Peyer's patch (tissue), 4 donors: Measurements from ENCODE around the gene MICAL1. TPM values are rescaled to one million over a fixed set of nuclear protein-coding genes. Genes with fewer than 3 reads are reported as not detected.

ENCODE experiments used
- DNase-seq, 3 donors: peaks; one replicate each; pipeline ENCODE4 v3.0.0-alpha.2; 2017 to 2019
- H3K27ac ChIP-seq, 4 donors: fragments of 200-600 bp; sonication (generic); one replicate each; pipeline ENCODE4 v1.5.1; 2016 to 2019
- H3K27me3 ChIP-seq, 2 donors: fragments of 200-600 bp; sonication (generic); one replicate each; pipeline ENCODE4 v1.5.1; 2019
- H3K36me3 ChIP-seq, 3 donors: fragments of 200-600 bp; sonication (generic); one replicate each; pipeline ENCODE4 v1.5.1; 2016 to 2019
- H3K4me1 ChIP-seq, 4 donors: fragments of 200-600 bp; sonication (generic); one replicate each; pipeline ENCODE4 v1.5.1; 2016 to 2019
- H3K4me3 ChIP-seq, 4 donors: fragments of 200-600 bp; sonication (generic); 1 replicate in 3 of 4; 2 replicates in 1 of 4; pipeline ENCODE4 v1.5.1; 2016 to 2019; ENCODE audit warnings: mild to moderate bottlenecking in 1 of 4
- H3K9me3 ChIP-seq, 4 donors: fragments of 200-600 bp; sonication (generic); one replicate each; pipeline ENCODE4 v1.5.1; 2016 to 2019; ENCODE audit warnings: mild to moderate bottlenecking in 1 of 4
- POLR2A ChIP-seq, 2 donors: fragments of 450-650 bp; IDR thresholded peaks; one replicate each; pipeline ENCODE4 v1.5.1; 2017; ENCODE audit warnings: antibody characterized with exemption in 2 of 2, mild to moderate bottlenecking in 2 of 2, moderate library complexity in 2 of 2
- total RNA-seq, 4 donors: library from RNA; depleted of rRNA; stranded (reverse); fragments of >200 nt; gene quantifications; one replicate each; pipeline ENCODE4 v1.1.0, GENCODE V29; 2016
- TF ChIP-seq, protein P1 (sequence below), 6 experiments: fragments of 450-650 bp in 4 of 6; fragments of 200-600 bp in 2 of 6; sonication (generic) in 1 of 6; IDR thresholded peaks; one replicate each; pipeline ENCODE4 v1.5.1; 2017 to 2019; ENCODE audit warnings: antibody characterized with exemption in 6 of 6, mild to moderate bottlenecking in 3 of 6, moderate library complexity in 1 of 6

MICAL1 gene
- total RNA-seq, 4 donors from 2014 or later = 154 to 291 (median 223) TPM

DNA sequence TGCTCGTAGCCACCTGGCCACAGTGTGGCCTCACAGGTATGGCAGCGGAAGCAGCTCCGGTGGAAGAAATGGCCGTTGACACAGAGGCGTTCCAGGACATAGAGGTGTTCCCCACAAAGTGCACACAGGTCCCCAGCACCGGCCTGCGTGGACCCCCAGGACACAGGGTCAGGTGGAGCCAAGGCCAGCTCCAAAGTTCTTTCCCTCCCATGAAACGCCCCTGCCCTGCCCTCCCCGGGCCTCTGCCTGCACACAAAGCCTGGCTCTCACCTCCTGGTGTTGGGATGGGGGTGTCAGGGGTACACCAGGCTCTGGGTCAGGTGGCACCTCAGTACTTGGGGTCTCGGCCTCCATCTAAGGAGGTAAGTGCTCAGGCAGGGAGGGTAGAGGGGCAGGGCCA lies 8.5 kb downstream of the MICAL1 start:
- no peak for TF ChIP-seq POLR2A (IDR thresholded peaks at IDR 0.05)
- TF ChIP-seq, protein P1, sequence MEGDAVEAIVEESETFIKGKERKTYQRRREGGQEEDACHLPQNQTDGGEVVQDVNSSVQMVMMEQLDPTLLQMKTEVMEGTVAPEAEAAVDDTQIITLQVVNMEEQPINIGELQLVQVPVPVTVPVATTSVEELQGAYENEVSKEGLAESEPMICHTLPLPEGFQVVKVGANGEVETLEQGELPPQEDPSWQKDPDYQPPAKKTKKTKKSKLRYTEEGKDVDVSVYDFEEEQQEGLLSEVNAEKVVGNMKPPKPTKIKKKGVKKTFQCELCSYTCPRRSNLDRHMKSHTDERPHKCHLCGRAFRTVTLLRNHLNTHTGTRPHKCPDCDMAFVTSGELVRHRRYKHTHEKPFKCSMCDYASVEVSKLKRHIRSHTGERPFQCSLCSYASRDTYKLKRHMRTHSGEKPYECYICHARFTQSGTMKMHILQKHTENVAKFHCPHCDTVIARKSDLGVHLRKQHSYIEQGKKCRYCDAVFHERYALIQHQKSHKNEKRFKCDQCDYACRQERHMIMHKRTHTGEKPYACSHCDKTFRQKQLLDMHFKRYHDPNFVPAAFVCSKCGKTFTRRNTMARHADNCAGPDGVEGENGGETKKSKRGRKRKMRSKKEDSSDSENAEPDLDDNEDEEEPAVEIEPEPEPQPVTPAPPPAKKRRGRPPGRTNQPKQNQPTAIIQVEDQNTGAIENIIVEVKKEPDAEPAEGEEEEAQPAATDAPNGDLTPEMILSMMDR (IDR thresholded peaks at IDR 0.05) = no peak
- Histone ChIP-seq H3K4me3 (no peak overlapping the region), H3K9me3 (no peaks in the 10 kb centered on the region), H3K4me1 (peaks cover 0 to 18% (median 11%) of the 10 kb centered on the region in 4 donors), H3K27me3 (no peaks in the 10 kb centered on the region), H3K27ac (no peak overlapping the region), H3K36me3 (peaks cover 0 to 59% (median 0%) of the 10 kb centered on the region in 3 donors)
- DNase-seq = peak in 1 of 3 donors; percentile 52

DNA sequence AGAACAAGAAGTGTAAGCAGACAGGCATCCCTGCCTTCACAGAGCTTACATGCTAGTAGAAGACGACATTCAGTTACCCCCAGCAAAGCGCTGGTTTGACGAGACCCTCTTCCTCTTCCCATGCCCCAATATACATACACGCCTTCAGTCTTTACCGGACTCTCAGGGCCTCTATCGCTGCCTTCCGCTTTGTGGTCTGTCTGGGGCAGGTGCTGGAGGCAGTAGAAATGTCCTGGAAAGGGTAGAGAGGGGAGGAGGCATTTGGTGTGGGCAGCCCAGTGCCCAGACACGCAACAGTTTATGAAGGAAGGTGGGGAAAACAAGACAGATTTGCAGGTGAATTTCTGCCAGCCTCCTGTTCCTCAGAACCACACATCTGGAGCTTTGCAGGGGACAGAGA lies 9.0 kb downstream of the MICAL1 start:
- no peak for TF ChIP-seq POLR2A (IDR thresholded peaks at IDR 0.05)
- TF ChIP-seq, protein P1 (IDR thresholded peaks at IDR 0.05) = no peak
- no peak overlapping the region for H3K27ac ChIP-seq
- peaks cover 0 to 18% (median 14%) of the 10 kb centered on the region in 4 donors for H3K4me1 ChIP-seq
- H3K4me3 ChIP-seq = no peak overlapping the region
- peaks cover 0 to 53% (median 0%) of the 10 kb centered on the region in 3 donors for H3K36me3 ChIP-seq
- H3K9me3 ChIP-seq = no peaks in the 10 kb centered on the region
- H3K27me3 ChIP-seq = no peaks in the 10 kb centered on the region
- DNase-seq = no peak

GRCh38 chr6:109446072-109446471 lies 9.5 kb downstream of the MICAL1 start:
- Histone ChIP-seq H3K27me3 (no peaks in the 10 kb centered on the region), H3K4me1 (peaks cover 0 to 19% (median 14%) of the 10 kb centered on the region in 4 donors), H3K36me3 (peaks cover 0 to 50% (median 0%) of the 10 kb centered on the region in 3 donors), H3K4me3 (no peak overlapping the region), H3K9me3 (no peaks in the 10 kb centered on the region), H3K27ac (no peak overlapping the region)
- TF ChIP-seq POLR2A (IDR thresholded peaks at IDR 0.05) = no peak
- DNase-seq = peak in 1 of 3 donors; percentile 66

DNA sequence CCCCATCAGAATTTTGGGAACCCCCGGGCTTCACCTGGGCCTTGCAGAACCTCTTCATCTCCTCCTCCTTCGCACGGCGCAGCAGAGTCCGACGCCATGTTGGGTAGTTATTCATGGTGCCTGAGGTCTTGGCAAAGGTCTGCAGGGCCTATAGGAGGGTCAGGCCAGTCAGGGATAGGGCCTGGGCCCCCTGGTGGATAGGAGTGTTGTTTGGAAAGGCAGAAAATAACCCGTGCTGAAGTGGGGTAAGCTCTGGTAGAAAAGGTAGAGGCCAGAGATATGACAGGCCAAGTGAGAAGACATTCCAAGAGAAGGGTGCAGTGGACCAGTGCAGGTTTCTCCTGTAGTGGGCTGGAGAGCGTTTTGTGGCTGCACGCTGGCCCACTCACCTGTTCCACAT lies 10.2 kb downstream of the MICAL1 start:
- Histone ChIP-seq H3K36me3 (peaks cover 0 to 50% (median 0%) of the 10 kb centered on the region in 3 donors), H3K4me1 (peaks cover 0 to 19% (median 12%) of the 10 kb centered on the region in 4 donors), H3K27ac (no peak overlapping the region), H3K27me3 (no peaks in the 10 kb centered on the region), H3K4me3 (no peak overlapping the region), H3K9me3 (no peaks in the 10 kb centered on the region)
- DNase-seq = no peak
- TF ChIP-seq, protein P1 (IDR thresholded peaks at IDR 0.05) = no peak
- no peak for TF ChIP-seq POLR2A (IDR thresholded peaks at IDR 0.05)

DNA sequence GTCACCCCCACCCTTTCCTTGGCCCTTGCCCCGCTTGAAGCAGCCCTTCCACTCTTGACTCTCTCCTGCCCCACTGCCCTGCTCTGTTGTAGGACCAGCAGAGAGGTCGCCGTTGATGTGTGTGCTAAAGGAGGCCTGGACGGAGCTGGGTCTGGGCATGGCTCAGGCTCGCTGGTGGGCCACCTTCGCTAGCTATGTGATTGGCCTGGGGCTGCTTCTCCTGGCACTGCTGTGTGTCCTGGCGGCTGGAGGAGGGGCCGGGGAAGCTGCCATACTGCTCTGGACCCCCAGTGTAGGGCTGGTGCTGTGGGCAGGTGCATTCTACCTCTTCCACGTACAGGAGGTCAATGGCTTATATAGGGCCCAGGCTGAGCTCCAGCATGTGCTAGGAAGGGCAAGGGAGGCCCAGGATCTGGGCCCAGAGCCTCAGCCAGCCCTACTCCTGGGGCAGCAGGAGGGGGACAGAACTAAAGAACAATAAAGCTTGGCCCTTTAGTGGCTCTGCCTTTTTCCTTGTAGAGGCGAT lies 12.1 kb downstream of the MICAL1 start:
- no peak overlapping the region for H3K4me3 ChIP-seq
- no peaks in the 10 kb centered on the region for H3K9me3 ChIP-seq
- peaks cover 0 to 43% (median 0%) of the 10 kb centered on the region in 3 donors for H3K36me3 ChIP-seq
- DNase-seq = no peak
- TF ChIP-seq, protein P1 (IDR thresholded peaks at IDR 0.05) = no peak
- no peak for TF ChIP-seq POLR2A (IDR thresholded peaks at IDR 0.05)
- H3K27ac ChIP-seq = no peak overlapping the region
- H3K27me3 ChIP-seq = no peaks in the 10 kb centered on the region
- H3K4me1 ChIP-seq = peaks cover 0 to 24% (median 0%) of the 10 kb centered on the region in 4 donors

- Histone ChIP-seq H3K27me3 (no peaks in the 10 kb centered on the region), H3K4me3 (no peak overlapping the region), H3K4me1 (peaks cover 0 to 24% (median 0%) of the 10 kb centered on the region in 4 donors), H3K36me3 (peaks cover 0 to 43% (median 0%) of the 10 kb centered on the region in 3 donors), H3K9me3 (no peaks in the 10 kb centered on the region), H3K27ac (no peak overlapping the region)
- TF ChIP-seq POLR2A (IDR thresholded peaks at IDR 0.05) = no peak
- TF ChIP-seq, protein P1 (IDR thresholded peaks at IDR 0.05) = no peak
- DNase-seq = no peak
These were observed 13.1 kb downstream of the MICAL1 start for GRCh38 chr6:109442393-109442924.
